ENCODE measurements around the gene HES5.
"Not testable (repeated sequence)": the region's sequence is repeated elsewhere in the genome, so short reads cannot be mapped to it uniquely, and the experiment has no call there.

DNA sequence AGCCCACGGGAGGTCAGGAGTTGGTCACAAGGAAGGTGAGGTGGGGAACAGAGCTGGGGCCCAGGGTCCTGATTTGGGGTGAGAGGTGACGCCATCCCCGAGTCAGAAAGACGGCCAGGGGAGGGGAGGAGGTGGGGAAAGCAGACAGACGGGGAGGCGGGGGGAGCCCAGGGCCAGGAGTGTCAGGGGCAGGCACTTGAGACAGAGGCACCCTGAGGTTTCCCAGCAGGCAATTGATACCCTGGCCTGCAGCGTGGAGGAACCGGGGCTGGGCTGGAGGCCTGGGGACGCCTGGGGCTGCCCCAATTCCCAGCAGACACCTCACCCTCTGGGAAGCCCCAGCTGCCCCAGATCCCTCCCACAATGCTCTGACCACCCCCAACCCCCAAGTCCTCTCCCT is 23.0 kb upstream of the HES5 start:
- TF ChIP-seq POLR2A (IDR thresholded peaks at IDR 0.05), result not testable (repeated sequence)
- TF ChIP-seq, protein P1, sequence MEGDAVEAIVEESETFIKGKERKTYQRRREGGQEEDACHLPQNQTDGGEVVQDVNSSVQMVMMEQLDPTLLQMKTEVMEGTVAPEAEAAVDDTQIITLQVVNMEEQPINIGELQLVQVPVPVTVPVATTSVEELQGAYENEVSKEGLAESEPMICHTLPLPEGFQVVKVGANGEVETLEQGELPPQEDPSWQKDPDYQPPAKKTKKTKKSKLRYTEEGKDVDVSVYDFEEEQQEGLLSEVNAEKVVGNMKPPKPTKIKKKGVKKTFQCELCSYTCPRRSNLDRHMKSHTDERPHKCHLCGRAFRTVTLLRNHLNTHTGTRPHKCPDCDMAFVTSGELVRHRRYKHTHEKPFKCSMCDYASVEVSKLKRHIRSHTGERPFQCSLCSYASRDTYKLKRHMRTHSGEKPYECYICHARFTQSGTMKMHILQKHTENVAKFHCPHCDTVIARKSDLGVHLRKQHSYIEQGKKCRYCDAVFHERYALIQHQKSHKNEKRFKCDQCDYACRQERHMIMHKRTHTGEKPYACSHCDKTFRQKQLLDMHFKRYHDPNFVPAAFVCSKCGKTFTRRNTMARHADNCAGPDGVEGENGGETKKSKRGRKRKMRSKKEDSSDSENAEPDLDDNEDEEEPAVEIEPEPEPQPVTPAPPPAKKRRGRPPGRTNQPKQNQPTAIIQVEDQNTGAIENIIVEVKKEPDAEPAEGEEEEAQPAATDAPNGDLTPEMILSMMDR (IDR thresholded peaks at IDR 0.05 in 8 of 11, conservative IDR thresholded peaks at IDR 0.05 in 3 of 11), result not testable (repeated sequence)

Data from spleen (tissue), 7 donors.